HEK293 (cell line): ENCODE data around the gene MRGPRX2.
A peak's percentile ranks its signal among the peaks of the same experiment; 100 is the strongest.

ENCODE experiments used
- CTCF ChIA-PET: fragments of 350-600 bp; formaldehyde crosslinking; extraction: SDS; loops from one replicate; lab custom pipeline; 2021; ENCODE audit warnings: antibody characterized with exemption; lab: Yijun Ruan, JAX
- POLR2A ChIA-PET: fragments of 300-600 bp; formaldehyde crosslinking; extraction: SDS; loops from one replicate; lab custom pipeline; 2020; ENCODE audit warnings: antibody characterized with exemption, inconsistent platforms; lab: Yijun Ruan, JAX
- H3K27ac ChIP-seq: fragments of 200-500 bp; sonication (Bioruptor generic); 2 replicates; pipeline ENCODE4 v1.5.1; 2014; ENCODE audit warnings: low read depth, low read length, control low read depth, inconsistent platforms; ENCODE audit errors: extremely low read depth
- H3K36me3 ChIP-seq, 2 experiments: fragments of 200-500 bp in 1 of 2; sonication (Bioruptor generic) in 1 of 2; 1 replicate in 1 of 2; 2 replicates in 1 of 2; pipeline ENCODE4 v1.5.1; 2014 to 2017; ENCODE audit warnings: inconsistent platforms in 2 of 2, low read length in 2 of 2; ENCODE audit not compliant: control insufficient read depth in 2 of 2, insufficient read depth in 1 of 2
- H3K4me1 ChIP-seq: fragments of 200-500 bp; sonication (Bioruptor generic); 2 replicates; pipeline ENCODE4 v1.5.1; 2014; ENCODE audit warnings: mild to moderate bottlenecking, low read length, inconsistent platforms; ENCODE audit not compliant: control insufficient read depth, insufficient read depth
- H3K4me3 ChIP-seq: 2 replicates; pipeline ENCODE4 v1.5.1; 2011; ENCODE audit warnings: low read depth, mild to moderate bottlenecking, control low read depth, low read length, moderate library complexity
- H3K9me3 ChIP-seq: fragments of 200-500 bp; sonication (Bioruptor generic); 2 replicates; pipeline ENCODE4 v1.5.1; 2014; ENCODE audit warnings: low read depth, low read length, inconsistent platforms; ENCODE audit not compliant: control insufficient read depth, insufficient read depth
- BCL11A ChIP-seq: fragments of 450-650 bp; formaldehyde crosslinking; IDR thresholded peaks from 2 replicates; pipeline ENCODE4 v1.5.1; 2016; ENCODE audit warnings: low read depth, missing biosample characterization, missing genetic modification characterization
- KLF1 ChIP-seq: fragments of 450-650 bp; formaldehyde crosslinking; IDR thresholded peaks from 2 replicates; pipeline ENCODE4 v1.5.1; 2016; ENCODE audit warnings: missing biosample characterization, missing genetic modification characterization
- KLF9 ChIP-seq: fragments of 450-650 bp; formaldehyde crosslinking; IDR thresholded peaks from 2 replicates; pipeline ENCODE4 v1.5.1; 2016; ENCODE audit warnings: missing biosample characterization, missing genetic modification characterization, low read depth
- SETDB1 ChIP-seq: IDR thresholded peaks from one replicate; pipeline ENCODE4 v1.6.1; 2017; ENCODE audit warnings: mild to moderate bottlenecking, low read length, moderate library complexity, mixed read lengths; ENCODE audit not compliant: insufficient read length
- ZBTB10 ChIP-seq: fragments of 450-650 bp; formaldehyde crosslinking; IDR thresholded peaks from 2 replicates; pipeline ENCODE4 v1.5.1; 2016; ENCODE audit warnings: missing biosample characterization, missing genetic modification characterization
- ZBTB11 ChIP-seq: fragments of 450-650 bp; formaldehyde crosslinking; conservative IDR thresholded peaks from 2 replicates; pipeline ENCODE4 v1.5.1; 2016; ENCODE audit warnings: low read depth, missing biosample characterization, missing genetic modification characterization
- ZBTB26 ChIP-seq: fragments of 450-650 bp; formaldehyde crosslinking; optimal IDR thresholded peaks from 2 replicates; pipeline ENCODE3; 2016; ENCODE audit warnings: missing biosample characterization, mild to moderate bottlenecking, missing genetic modification characterization
- ZFP69B ChIP-seq: fragments of 450-650 bp; formaldehyde crosslinking; IDR thresholded peaks from 2 replicates; pipeline ENCODE4 v1.5.1; 2016; ENCODE audit warnings: missing biosample characterization, missing genetic modification characterization
- ZNF138 ChIP-seq: fragments of 450-650 bp; formaldehyde crosslinking; IDR thresholded peaks from 2 replicates; pipeline ENCODE4 v1.5.1; 2016; ENCODE audit warnings: missing biosample characterization, missing genetic modification characterization, borderline replicate concordance
- ZNF146 ChIP-seq: fragments of 450-650 bp; formaldehyde crosslinking; IDR thresholded peaks from 2 replicates; pipeline ENCODE4 v1.5.1; 2016; ENCODE audit warnings: missing biosample characterization, missing genetic modification characterization
- ZNF184 ChIP-seq: fragments of 450-650 bp; IDR thresholded peaks from 2 replicates; pipeline ENCODE4 v1.5.1; 2018; ENCODE audit warnings: missing biosample characterization, mild to moderate bottlenecking, missing genetic modification characterization
- ZNF214 ChIP-seq: fragments of 450-650 bp; formaldehyde crosslinking; IDR thresholded peaks from 2 replicates; pipeline ENCODE4 v1.5.1; 2017; ENCODE audit warnings: missing biosample characterization, mild to moderate bottlenecking, missing genetic modification characterization, borderline replicate concordance
- ZNF302 ChIP-seq: fragments of 450-650 bp; formaldehyde crosslinking; IDR thresholded peaks from 2 replicates; pipeline ENCODE4 v1.5.1; 2016; ENCODE audit warnings: missing biosample characterization, missing genetic modification characterization, low read depth
- ZNF366 ChIP-seq: fragments of 450-650 bp; formaldehyde crosslinking; conservative IDR thresholded peaks from 2 replicates; pipeline ENCODE4 v1.5.1; 2016; ENCODE audit warnings: missing biosample characterization, missing genetic modification characterization
- ZNF514 ChIP-seq: fragments of 450-650 bp; formaldehyde crosslinking; IDR thresholded peaks from 2 replicates; pipeline ENCODE4 v1.5.1; 2016; ENCODE audit warnings: missing biosample characterization, missing genetic modification characterization
- ZNF548 ChIP-seq: fragments of 450-650 bp; formaldehyde crosslinking; IDR thresholded peaks from 2 replicates; pipeline ENCODE4 v1.5.1; 2016; ENCODE audit warnings: missing biosample characterization, missing genetic modification characterization
- ZNF580 ChIP-seq: fragments of 450-650 bp; formaldehyde crosslinking; IDR thresholded peaks from 2 replicates; pipeline ENCODE4 v1.5.1; 2016; ENCODE audit warnings: missing biosample characterization, missing genetic modification characterization
- ZNF585B ChIP-seq: fragments of 450-650 bp; formaldehyde crosslinking; IDR thresholded peaks from 2 replicates; pipeline ENCODE4 v1.5.1; 2016; ENCODE audit warnings: missing biosample characterization, missing genetic modification characterization
- ZNF621 ChIP-seq: fragments of 450-650 bp; formaldehyde crosslinking; IDR thresholded peaks from 2 replicates; pipeline ENCODE4 v1.5.1; 2017; ENCODE audit warnings: missing biosample characterization, missing genetic modification characterization
- ZNF629 ChIP-seq: fragments of 450-650 bp; formaldehyde crosslinking; IDR thresholded peaks from 2 replicates; pipeline ENCODE4 v1.5.1; 2017; ENCODE audit warnings: missing biosample characterization, missing genetic modification characterization
- ZSCAN30 ChIP-seq: fragments of 450-650 bp; IDR thresholded peaks from 2 replicates; pipeline ENCODE4 v1.5.1; 2018; ENCODE audit warnings: missing biosample characterization, mild to moderate bottlenecking, missing genetic modification characterization, moderate library complexity

Gene MRGPRX2

GRCh38 chr11:19053909-19054308 lies 6.6 kb downstream of the MRGPRX2 start (continued):
- TF ChIP-seq ZBTB10 (tag by site-specific recombination) (no peak), ZNF580 (tag by site-specific recombination) (no peak)
- TF ChIP-seq, all 188 proteins: peak for 0

- Histone ChIP-seq H3K4me3 (no peak overlapping the region), H3K36me3 (no peaks in the 10 kb centered on the region), H3K27ac (no peak overlapping the region), H3K9me3 (no peaks in the 10 kb centered on the region), H3K4me1 (no peaks in the 10 kb centered on the region)
- ChIA-PET POLR2A (no interaction called here), CTCF (interaction anchor here (2.4 kb wide), 1 partner anchor 20 kb away, joined by 8 read pairs; no protein-coding TSS in a partner anchor)
- peak; percentile 42; the same call in 1 of the 2 replicates for TF ChIP-seq ZNF146 (tag by site-specific recombination)
- TF ChIP-seq BCL11A (tag by site-specific recombination): no peak
Measured at GRCh38 chr11:19050281-19050680, 10.2 kb downstream of the MRGPRX2 start.

GRCh38 chr11:19049351-19049750 lies 11.2 kb downstream of the MRGPRX2 start:
- TF ChIP-seq ZNF138 (tag by site-specific recombination) (no peak), ZBTB11 (tag by site-specific recombination) (no peak), ZNF514 (no peak), ZNF629 (tag by site-specific recombination) (no peak), ZSCAN30 (no peak), ZNF585B (tag by site-specific recombination) (no peak), KLF9 (tag by site-specific recombination) (no peak), ZNF214 (tag by site-specific recombination) (no peak), ZNF184 (tag by site-specific recombination) (no peak), ZNF548 (tag by site-specific recombination) (no peak)
- Histone ChIP-seq H3K4me3 (no peak overlapping the region), H3K4me1 (no peaks in the 10 kb centered on the region), H3K9me3 (no peaks in the 10 kb centered on the region), H3K36me3 (no peaks in the 10 kb centered on the region), H3K27ac (no peak overlapping the region)
- POLR2A ChIA-PET: no interaction called here
- CTCF ChIA-PET: interaction anchor here (0.6 kb wide), 1 partner anchor 18 kb away, joined by 3 read pairs; no protein-coding TSS in a partner anchor

GRCh38 chr11:19040051-19040450 lies 20.5 kb downstream of the MRGPRX2 start:
- POLR2A ChIA-PET: no interaction called here
- Histone ChIP-seq H3K27ac (no peak overlapping the region), H3K36me3 (no peaks in the 10 kb centered on the region), H3K4me3 (no peak overlapping the region), H3K4me1 (no peaks in the 10 kb centered on the region), H3K9me3 (no peaks in the 10 kb centered on the region)
- CTCF ChIA-PET: interaction anchor here (0.6 kb wide), 3 partner anchors 845 to 1157 kb away, joined by 3 read pairs; no protein-coding TSS in a partner anchor
- TF ChIP-seq ZBTB26 (tag by site-specific recombination) (no peak), ZFP69B (tag by site-specific recombination) (no peak), ZNF302 (tag by site-specific recombination) (no peak), ZNF366 (tag by site-specific recombination) (no peak), SETDB1 (no peak), ZNF621 (tag by site-specific recombination) (no peak), KLF1 (tag by site-specific recombination) (no peak)
